Measurements from ENCODE around the gene C1orf226. TPM values are rescaled to one million over a fixed set of nuclear protein-coding genes. Genes with fewer than 3 reads are reported as not detected.

Gene C1orf226
- total RNA-seq, 8 experiments from 2014 or later: 0.22 to 9.3 (median 3.9) TPM

DNA sequence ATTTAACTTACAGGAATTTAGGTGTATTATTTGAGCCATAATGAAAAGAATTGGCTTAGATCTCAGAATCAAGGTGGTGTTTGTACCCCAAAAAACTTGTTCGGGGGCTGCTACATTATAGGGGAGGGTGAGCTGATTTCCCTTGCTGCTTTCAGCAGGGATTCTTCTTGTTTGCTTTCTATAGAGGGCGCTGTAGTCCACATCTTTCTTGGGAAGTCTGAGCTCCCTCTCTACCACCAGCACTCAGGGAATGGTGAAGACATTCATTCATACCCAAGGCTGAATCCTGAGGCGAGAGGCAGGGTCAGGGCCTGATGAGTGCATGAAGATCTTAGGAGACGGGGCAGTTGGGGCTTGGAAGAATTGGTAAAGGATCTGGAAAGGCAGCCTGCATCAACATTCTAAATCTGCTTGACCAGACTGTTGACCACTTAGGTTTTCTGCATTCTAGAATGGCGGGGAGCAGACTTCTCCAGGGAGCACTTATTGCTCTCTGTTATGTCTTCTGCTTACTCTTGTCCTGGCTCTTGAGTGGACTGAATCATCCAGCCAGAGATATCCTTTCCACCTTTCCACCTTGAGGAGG is 23.8 kb upstream of the C1orf226 start:
- WGBS, 10 experiments: 0 to 100% (median 60%) methylated on average over 1 to 4 of the region's 5 CpGs; no CpG with 5 or more reads in 1 of the 10 experiments
- Histone ChIP-seq H3K4me3 (no peak overlapping the region), H3K4me1 (replicated peaks in 1 of 2) (peaks cover 0 to 6% of the 10 kb centered on the region in 2 donors), H3K27ac (no peak overlapping the region)
- in situ Hi-C loops (cut with MboI; ENCODE audit: low pct_unique_long_range_greater_than_20kb in 2 of 9, low sequenced_read_pairs in 9 of 9, unreplicated experiment in 9 of 9): no loop called here
- peak in 4 of 8 experiments; percentile 33 to 73 (median 55) for ATAC-seq (replicated peaks in 6 of 8)

DNA sequence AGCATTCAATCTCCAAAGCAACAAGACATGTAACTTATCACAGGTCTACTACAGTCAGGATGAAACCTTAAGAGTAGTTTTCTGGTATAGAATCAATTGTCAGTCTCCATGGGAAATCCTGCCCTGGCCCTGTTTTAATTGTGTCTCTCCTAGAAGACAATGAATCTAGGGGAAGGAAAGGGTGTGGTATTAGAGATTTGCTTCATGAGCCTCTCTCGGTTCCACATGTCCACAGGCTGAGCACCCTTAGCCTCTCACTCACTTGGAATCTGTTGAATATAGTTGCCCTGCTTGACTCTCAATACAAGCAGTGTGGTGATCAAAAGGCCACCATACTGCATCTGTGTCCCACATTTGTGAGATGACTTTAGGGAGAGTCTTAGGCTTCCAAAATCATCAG is 22.6 kb upstream of the C1orf226 start:
- Histone ChIP-seq H3K27ac (no peak overlapping the region), H3K4me1 (replicated peaks in 1 of 2) (peaks cover 0 to 6% of the 10 kb centered on the region in 2 donors), H3K4me3 (no peak overlapping the region)
- no peak for ATAC-seq (replicated peaks in 6 of 8)
- in situ Hi-C loops (cut with MboI; ENCODE audit: low pct_unique_long_range_greater_than_20kb in 2 of 9, low sequenced_read_pairs in 9 of 9, unreplicated experiment in 9 of 9): no loop called here
- WGBS, 10 experiments: 0 to 100% (median 80%) methylated on average over 1 of the region's 1 CpG; no CpG with 5 or more reads in 3 of the 10 experiments

DNA sequence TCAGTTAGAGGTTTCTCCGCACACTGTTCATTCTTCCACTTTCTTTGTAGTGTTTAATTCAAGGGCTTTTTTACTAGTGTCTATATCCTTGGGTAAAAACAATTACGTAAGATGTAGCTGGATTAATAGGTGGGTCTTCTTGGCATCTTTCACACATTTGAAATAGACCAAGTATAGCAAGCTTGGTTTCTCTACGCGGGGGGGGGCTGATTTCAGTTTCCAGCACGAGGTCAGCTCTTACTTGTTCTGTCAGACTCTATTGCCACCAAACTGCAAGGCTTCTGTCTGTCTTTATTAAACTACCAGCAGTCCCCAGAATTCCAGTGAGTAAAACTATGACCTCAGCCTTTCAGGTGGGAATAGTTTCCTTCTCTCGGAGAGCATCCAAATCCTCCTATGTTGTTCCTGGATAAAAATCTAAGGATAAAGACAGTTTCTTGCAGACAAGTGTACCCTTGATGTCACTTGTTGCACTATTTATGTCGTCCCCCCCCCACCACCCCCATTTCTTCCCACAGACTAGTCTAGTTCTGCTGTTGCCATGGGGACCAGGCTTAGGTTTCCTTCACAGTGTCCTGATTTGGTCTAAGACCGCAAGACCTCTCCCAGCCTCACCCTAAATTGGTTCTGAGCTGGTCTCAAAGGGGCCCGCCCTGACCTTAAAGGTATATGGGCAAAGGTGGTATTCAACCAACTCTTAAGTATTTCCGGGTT is 21.8 kb upstream of the C1orf226 start:
- WGBS, 10 experiments: 50 to 100% (median 89%) methylated on average over 1 to 8 of the region's 10 CpGs; no CpG with 5 or more reads in 2 of the 10 experiments
- in situ Hi-C loops (cut with MboI; ENCODE audit: low pct_unique_long_range_greater_than_20kb in 2 of 9, low sequenced_read_pairs in 9 of 9, unreplicated experiment in 9 of 9): no loop called here
- H3K27ac ChIP-seq: no peak overlapping the region
- no peak for ATAC-seq (replicated peaks in 6 of 8)
- H3K4me3 ChIP-seq: no peak overlapping the region
- H3K4me1 ChIP-seq (replicated peaks in 1 of 2): peaks cover 0 to 6% of the 10 kb centered on the region in 2 donors

DNA sequence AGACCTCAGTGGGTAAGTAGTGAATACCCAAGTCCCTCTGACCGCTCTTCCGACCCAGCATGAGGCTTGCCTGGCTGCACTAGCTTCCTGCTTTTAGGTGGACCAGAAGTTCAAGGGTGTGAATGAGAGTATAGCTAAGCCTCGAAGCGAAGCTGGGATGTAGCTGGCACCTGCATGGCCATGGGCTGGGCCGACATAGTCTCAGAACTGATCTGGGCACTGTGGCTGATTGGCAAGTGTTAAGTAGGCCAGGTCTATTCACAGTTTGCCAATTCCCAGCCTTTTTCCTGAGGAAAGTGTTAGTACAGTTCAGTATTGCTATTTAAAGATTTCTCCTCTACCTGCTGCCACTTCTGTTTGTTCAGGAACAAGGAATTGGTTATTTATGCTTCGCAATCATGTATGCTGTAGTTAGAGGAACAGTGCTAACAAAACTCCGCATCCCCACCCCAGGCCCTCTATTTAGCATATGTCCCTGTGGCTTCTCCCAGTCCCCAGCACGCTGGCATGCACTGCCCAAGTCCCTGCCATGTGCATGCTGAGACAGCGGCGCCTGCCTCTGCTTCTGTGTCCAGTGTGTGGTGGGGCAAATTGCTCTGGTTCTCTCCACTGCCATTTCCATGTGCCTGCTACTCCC is 21.2 kb upstream of the C1orf226 start:
- ATAC-seq (replicated peaks in 6 of 8): no peak
- 33 to 100% (median 94%) methylated on average over 1 to 10 of the region's 10 CpGs; no CpG with 5 or more reads in 1 of the 10 experiments for WGBS, 10 experiments
- in situ Hi-C loops (cut with MboI; ENCODE audit: low pct_unique_long_range_greater_than_20kb in 2 of 9, low sequenced_read_pairs in 9 of 9, unreplicated experiment in 9 of 9): no loop called here
- no peak overlapping the region for H3K4me3 ChIP-seq
- peaks cover 0 to 6% of the 10 kb centered on the region in 2 donors for H3K4me1 ChIP-seq (replicated peaks in 1 of 2)
- H3K27ac ChIP-seq: no peak overlapping the region

DNA sequence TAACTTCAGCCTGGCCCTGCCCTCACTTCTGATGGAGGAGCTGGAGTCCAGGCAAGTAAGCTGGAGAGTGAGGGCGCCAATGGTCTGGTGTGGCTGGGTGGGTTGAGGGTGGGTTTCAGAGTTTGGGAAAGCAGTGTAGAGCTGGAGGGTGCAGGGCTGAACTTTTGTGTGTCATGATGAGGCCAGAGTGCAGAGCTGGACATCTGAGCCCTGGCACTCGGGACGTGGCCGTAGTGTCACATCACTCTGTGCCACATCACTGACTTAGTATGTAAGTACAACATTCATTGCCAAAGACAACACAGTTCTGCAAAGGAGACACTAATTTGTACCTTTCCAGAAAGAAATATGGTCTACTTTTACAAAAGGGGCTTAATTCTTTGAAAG is 20.7 kb upstream of the C1orf226 start:
- WGBS, 10 experiments: 54 to 100% (median 93%) methylated on average over 1 to 4 of the region's 4 CpGs; no CpG with 5 or more reads in 4 of the 10 experiments
- Histone ChIP-seq H3K4me1 (replicated peaks in 1 of 2) (peaks cover 0 to 6% of the 10 kb centered on the region in 2 donors), H3K4me3 (no peak overlapping the region), H3K27ac (no peak overlapping the region)
- in situ Hi-C loops (cut with MboI; ENCODE audit: low pct_unique_long_range_greater_than_20kb in 2 of 9, low sequenced_read_pairs in 9 of 9, unreplicated experiment in 9 of 9): no loop called here
- no peak for ATAC-seq (replicated peaks in 6 of 8)

DNA sequence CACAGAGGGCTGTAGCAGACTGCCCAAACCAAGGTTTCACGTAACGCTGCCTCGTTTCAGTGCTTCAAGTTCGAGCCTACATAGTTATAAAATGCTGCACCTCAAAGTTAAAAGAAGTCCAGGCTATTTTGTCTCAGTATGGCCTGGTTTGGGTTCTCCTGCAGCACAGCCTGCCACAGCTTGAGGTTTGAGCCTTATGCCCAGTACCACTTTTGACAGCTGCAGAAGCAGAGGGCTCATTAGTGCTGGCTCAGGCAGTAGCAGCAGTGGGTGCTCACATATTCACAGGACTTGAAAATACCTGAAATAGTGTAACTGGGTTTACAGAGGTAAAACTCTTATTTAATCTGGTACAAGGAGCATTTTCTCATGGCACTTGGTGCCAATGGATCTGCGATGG is 20.2 kb upstream of the C1orf226 start:
- in situ Hi-C loops (cut with MboI; ENCODE audit: low pct_unique_long_range_greater_than_20kb in 2 of 9, low sequenced_read_pairs in 9 of 9, unreplicated experiment in 9 of 9): no loop called here
- 20 to 95% (median 85%) methylated on average over 1 to 5 of the region's 5 CpGs; no CpG with 5 or more reads in 2 of the 10 experiments for WGBS, 10 experiments
- H3K27ac ChIP-seq: no peak overlapping the region
- no peak for ATAC-seq (replicated peaks in 6 of 8)
- H3K4me1 ChIP-seq (replicated peaks in 1 of 2): peaks cover 0 to 6% of the 10 kb centered on the region in 2 donors
- H3K4me3 ChIP-seq: no peak overlapping the region

DNA sequence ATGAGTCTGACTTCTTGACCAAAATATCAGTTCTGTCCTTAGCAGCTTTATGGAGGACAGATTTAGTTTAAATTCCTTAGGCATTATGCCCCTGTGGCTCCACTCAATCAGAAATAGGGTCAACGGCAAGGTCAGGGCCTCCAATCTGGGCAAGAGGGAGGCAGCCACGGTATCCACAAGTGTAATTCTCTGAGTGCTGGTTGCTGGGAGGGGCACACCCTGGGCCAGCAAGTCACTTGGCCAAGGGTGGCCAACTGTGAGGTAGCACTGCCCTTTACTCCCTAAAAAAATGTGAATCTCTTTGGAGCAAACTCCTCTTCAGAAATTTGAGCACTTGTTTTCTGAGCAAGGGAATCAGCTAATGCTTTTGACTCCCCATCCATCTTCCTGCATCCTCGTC is 17.7 kb upstream of the C1orf226 start:
- 0 to 100% (median 71%) methylated on average over 1 to 3 of the region's 3 CpGs; no CpG with 5 or more reads in 2 of the 10 experiments for WGBS, 10 experiments
- in situ Hi-C loops (cut with MboI; ENCODE audit: low pct_unique_long_range_greater_than_20kb in 2 of 9, low sequenced_read_pairs in 9 of 9, unreplicated experiment in 9 of 9): no loop called here
- no peak overlapping the region for H3K4me3 ChIP-seq
- no peak for ATAC-seq (replicated peaks in 6 of 8)
- no peak overlapping the region for H3K27ac ChIP-seq
- H3K4me1 ChIP-seq (replicated peaks in 1 of 2): no peaks in the 10 kb centered on the region

DNA sequence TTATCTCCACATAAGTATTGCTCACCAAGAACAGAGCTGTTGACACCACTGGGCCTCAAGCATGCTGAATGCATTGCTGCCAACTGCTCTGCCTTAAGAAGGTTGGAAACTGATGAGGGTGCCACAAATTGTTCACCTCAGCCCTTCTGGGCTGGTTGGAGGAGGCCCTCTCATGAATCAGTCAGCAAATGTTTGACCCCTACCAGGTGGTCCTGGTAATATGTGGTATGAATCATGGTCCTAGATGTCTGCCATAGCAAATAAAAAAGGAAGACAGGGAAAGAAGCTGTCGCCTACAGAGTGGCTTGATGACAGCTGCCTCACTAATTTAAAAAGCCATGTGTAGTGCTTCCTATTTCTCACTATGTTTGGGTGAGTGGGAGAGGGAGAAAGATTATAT is 17.0 kb upstream of the C1orf226 start:
- Histone ChIP-seq H3K27ac (no peak overlapping the region), H3K4me3 (no peak overlapping the region), H3K4me1 (replicated peaks in 1 of 2) (no peaks in the 10 kb centered on the region)
- ATAC-seq (replicated peaks in 6 of 8): no peak
- WGBS, 10 experiments: 83 to 100% (median 100%) methylated on average over 1 of the region's 1 CpG; no CpG with 5 or more reads in 6 of the 10 experiments
- in situ Hi-C loops (cut with MboI; ENCODE audit: low pct_unique_long_range_greater_than_20kb in 2 of 9, low sequenced_read_pairs in 9 of 9, unreplicated experiment in 9 of 9): no loop called here

DNA sequence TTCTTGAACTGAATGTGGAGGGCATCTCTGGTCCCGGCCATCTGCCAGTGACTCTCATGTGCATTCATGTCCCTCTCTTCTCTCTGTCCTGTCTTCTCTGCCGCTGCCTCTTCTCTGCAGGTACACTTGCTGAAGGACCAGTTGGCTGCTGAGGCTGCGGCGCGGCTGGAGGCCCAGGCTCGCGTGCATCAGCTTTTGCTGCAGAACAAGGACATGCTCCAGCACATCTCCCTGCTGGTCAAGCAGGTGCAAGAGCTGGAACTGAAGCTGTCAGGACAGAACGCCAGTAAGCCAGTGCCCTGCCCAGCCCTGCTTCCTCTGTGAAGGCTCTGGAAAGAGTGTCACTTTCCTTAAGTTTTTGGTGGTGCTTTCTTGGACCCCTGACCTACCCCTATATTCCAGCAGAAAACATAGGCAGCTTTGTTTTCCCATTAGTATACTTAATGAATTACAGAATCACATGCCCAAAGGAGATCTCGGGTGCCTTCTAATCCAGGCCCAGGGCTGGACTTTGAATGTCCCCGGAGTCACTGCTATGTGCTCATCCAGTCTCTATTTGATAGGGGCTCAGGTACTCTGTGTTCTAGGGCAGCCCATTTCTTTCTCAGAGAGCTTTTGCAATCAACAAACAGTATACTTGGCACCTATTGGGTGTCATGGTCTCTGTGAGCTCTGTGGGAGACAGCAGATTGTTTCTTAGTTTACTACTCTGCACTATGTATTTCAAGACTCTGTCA is 16.1 kb upstream of the C1orf226 start:
- Histone ChIP-seq H3K27ac (no peak overlapping the region), H3K4me1 (replicated peaks in 1 of 2) (no peaks in the 10 kb centered on the region), H3K4me3 (no peak overlapping the region)
- in situ Hi-C loops (cut with MboI; ENCODE audit: low pct_unique_long_range_greater_than_20kb in 2 of 9, low sequenced_read_pairs in 9 of 9, unreplicated experiment in 9 of 9): no loop called here
- 83 to 100% (median 92%) methylated on average over 1 to 8 of the region's 10 CpGs; no CpG with 5 or more reads in 3 of the 10 experiments for WGBS, 10 experiments
- ATAC-seq (replicated peaks in 6 of 8): no peak

DNA sequence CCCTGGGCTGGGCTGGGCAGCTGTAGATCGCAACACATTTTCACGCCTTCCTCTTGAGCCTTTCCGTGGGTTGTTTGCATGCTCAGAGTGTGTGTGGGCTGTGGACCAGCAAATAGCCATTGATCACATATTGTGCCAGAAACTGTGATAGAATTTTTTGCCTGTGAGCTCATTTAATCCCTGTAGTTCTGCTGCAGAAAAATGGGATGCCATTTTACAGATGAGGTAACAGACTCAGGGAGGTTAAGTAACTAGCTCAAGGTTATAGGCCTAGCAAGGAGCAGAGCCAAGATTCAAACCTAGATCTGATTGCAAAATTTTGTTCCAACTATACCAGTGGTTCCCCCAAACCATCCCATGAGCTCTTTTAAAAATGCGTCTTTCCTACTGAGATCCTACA is 15.4 kb upstream of the C1orf226 start:
- WGBS, 10 experiments: 0 to 70% (median 45%) methylated on average over 1 to 4 of the region's 4 CpGs; no CpG with 5 or more reads in 2 of the 10 experiments
- no peaks in the 10 kb centered on the region for H3K4me1 ChIP-seq (replicated peaks in 1 of 2)
- in situ Hi-C loops (cut with MboI; ENCODE audit: low pct_unique_long_range_greater_than_20kb in 2 of 9, low sequenced_read_pairs in 9 of 9, unreplicated experiment in 9 of 9): no loop called here
- H3K4me3 ChIP-seq: no peak overlapping the region
- no peak overlapping the region for H3K27ac ChIP-seq
- no peak for ATAC-seq (replicated peaks in 6 of 8)

DNA sequence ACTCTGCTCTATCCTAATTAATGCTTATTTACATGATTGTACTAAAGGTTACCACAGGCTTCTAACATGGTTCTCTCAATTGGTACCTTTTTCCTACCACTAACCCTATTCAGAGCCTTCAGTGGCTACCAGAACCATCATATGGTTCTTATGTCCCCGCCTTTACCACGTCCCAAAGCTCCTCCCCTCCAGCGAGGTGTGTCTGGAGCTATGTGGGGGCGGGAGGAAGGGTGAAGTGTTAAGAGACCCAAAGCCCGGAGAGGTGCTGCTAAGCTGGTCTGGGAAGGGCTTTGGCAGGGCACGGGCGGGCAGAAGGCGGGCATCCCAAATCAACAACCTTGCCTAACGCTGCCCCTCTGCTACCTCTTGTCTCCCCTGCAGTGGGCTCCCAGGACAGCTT is 14.9 kb upstream of the C1orf226 start:
- H3K4me1 ChIP-seq (replicated peaks in 1 of 2): no peaks in the 10 kb centered on the region
- ATAC-seq (replicated peaks in 6 of 8): peak in 1 of 8 experiments; percentile 64
- in situ Hi-C loops (cut with MboI; ENCODE audit: low pct_unique_long_range_greater_than_20kb in 2 of 9, low sequenced_read_pairs in 9 of 9, unreplicated experiment in 9 of 9): no loop called here
- no peak overlapping the region for H3K27ac ChIP-seq
- H3K4me3 ChIP-seq: no peak overlapping the region
- WGBS, 10 experiments: 23 to 97% (median 87%) methylated on average over 2 to 7 of the region's 9 CpGs; no CpG with 5 or more reads in 3 of the 10 experiments

DNA sequence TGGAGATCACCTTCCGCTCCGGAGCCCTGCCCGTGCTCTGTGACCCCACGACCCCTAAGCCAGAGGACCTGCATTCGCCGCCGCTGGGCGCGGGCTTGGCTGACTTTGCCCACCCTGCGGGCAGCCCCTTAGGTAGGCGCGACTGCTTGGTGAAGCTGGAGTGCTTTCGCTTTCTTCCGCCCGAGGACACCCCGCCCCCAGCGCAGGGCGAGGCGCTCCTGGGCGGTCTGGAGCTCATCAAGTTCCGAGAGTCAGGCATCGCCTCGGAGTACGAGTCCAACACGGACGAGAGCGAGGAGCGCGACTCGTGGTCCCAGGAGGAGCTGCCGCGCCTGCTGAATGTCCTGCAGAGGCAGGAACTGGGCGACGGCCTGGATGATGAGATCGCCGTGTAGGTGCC is 14.5 kb upstream of the C1orf226 start:
- WGBS, 10 experiments: 92 to 100% (median 96%) methylated on average over 2 to 29 of the region's 36 CpGs; no CpG with 5 or more reads in 6 of the 10 experiments
- in situ Hi-C loops (cut with MboI; ENCODE audit: low pct_unique_long_range_greater_than_20kb in 2 of 9, low sequenced_read_pairs in 9 of 9, unreplicated experiment in 9 of 9): no loop called here
- Histone ChIP-seq H3K27ac (no peak overlapping the region), H3K4me3 (no peak overlapping the region), H3K4me1 (replicated peaks in 1 of 2) (no peaks in the 10 kb centered on the region)
- ATAC-seq (replicated peaks in 6 of 8): peak in 1 of 8 experiments; percentile 95

DNA sequence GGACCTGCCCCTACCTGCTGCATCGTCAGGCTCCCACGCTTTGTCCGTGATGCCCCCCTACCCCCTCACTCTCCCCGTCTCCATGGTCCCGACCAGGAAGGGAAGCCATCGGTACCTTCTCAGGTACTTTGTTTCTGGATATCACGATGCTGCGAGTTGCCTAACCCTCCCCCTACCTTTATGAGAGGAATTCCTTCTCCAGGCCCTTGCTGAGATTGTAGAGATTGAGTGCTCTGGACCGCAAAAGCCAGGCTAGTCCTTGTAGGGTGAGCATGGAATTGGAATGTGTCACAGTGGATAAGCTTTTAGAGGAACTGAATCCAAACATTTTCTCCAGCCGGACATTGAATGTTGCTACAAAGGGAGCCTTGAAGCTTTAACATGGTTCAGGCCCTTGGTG is 13.8 kb upstream of the C1orf226 start:
- 60 to 100% (median 87%) methylated on average over 1 to 5 of the region's 10 CpGs; no CpG with 5 or more reads in 2 of the 10 experiments for WGBS, 10 experiments
- H3K4me3 ChIP-seq: no peak overlapping the region
- in situ Hi-C loops (cut with MboI; ENCODE audit: low pct_unique_long_range_greater_than_20kb in 2 of 9, low sequenced_read_pairs in 9 of 9, unreplicated experiment in 9 of 9): no loop called here
- no peaks in the 10 kb centered on the region for H3K4me1 ChIP-seq (replicated peaks in 1 of 2)
- no peak for ATAC-seq (replicated peaks in 6 of 8)
- H3K27ac ChIP-seq: no peak overlapping the region
